MM.1S (cell line): Measurements from ENCODE around the gene PAOX.

Source experiments
- DNase-seq: peaks from one replicate; pipeline ENCODE4 v3.0.0-alpha.2; 2015
- H2AFZ ChIP-seq: fragments of 300-600 bp; sonication (generic); 2 replicates; pipeline ENCODE4 v1.6.0; 2016; ENCODE audit warnings: antibody characterized with exemption, low read length
- H3F3A ChIP-seq: fragments of 300-600 bp; sonication (generic); 2 replicates; pipeline ENCODE4 v1.6.1; 2016; ENCODE audit warnings: mild to moderate bottlenecking, antibody characterized with exemption, low read length, moderate library complexity, mixed read lengths; ENCODE audit not compliant: insufficient read depth
- H3K27ac ChIP-seq: fragments of 300-600 bp; sonication (generic); 2 replicates; pipeline ENCODE4 v1.5.1; 2016; ENCODE audit warnings: mild to moderate bottlenecking, low read length
- H3K27me3 ChIP-seq: fragments of 300-600 bp; sonication (generic); replicated peaks from 2 replicates; pipeline ENCODE4 v1.6.0; 2016; ENCODE audit warnings: low read length; ENCODE audit not compliant: insufficient read depth
- H3K36me3 ChIP-seq: fragments of 300-600 bp; sonication (generic); replicated peaks from 2 replicates; pipeline ENCODE4 v1.6.1; 2016; ENCODE audit warnings: mild to moderate bottlenecking, low read length, mixed read lengths; ENCODE audit not compliant: insufficient read depth
- H3K4me1 ChIP-seq: fragments of 300-600 bp; sonication (generic); 2 replicates; pipeline ENCODE4 v1.6.1; 2016; ENCODE audit warnings: low read length, mixed read lengths
- H3K4me2 ChIP-seq: fragments of 300-600 bp; sonication (generic); 2 replicates; pipeline ENCODE4 v1.6.0; 2016; ENCODE audit warnings: low read depth, low read length
- H3K4me3 ChIP-seq: fragments of 300-600 bp; sonication (generic); 2 replicates; pipeline ENCODE4 v1.5.1; 2016; ENCODE audit warnings: low read length, mixed read lengths
- H3K79me2 ChIP-seq: fragments of 300-600 bp; sonication (generic); 2 replicates; pipeline ENCODE4 v1.6.1; 2016; ENCODE audit warnings: mixed run types, low read length, mixed read lengths
- H3K9ac ChIP-seq: fragments of 300-600 bp; sonication (generic); 2 replicates; pipeline ENCODE4 v1.6.1; 2016; ENCODE audit warnings: low read length, mixed read lengths
- H3K9me2 ChIP-seq: fragments of 300-600 bp; sonication (generic); replicated peaks from 2 replicates; pipeline ENCODE4 v1.6.1; 2016; ENCODE audit warnings: mild to moderate bottlenecking, low read length, mixed read lengths; ENCODE audit not compliant: insufficient read depth
- H3K9me3 ChIP-seq: fragments of 300-600 bp; sonication (generic); replicated peaks from 2 replicates; pipeline ENCODE4 v1.6.1; 2016; ENCODE audit warnings: mild to moderate bottlenecking, low read length, mixed read lengths; ENCODE audit not compliant: insufficient read depth
- H4K20me1 ChIP-seq: fragments of 300-600 bp; sonication (generic); 2 replicates; pipeline ENCODE4 v1.6.1; 2016; ENCODE audit warnings: mild to moderate bottlenecking, low read length, moderate library complexity, mixed read lengths; ENCODE audit not compliant: insufficient read depth
- CTCF ChIP-seq: fragments of 300-600 bp; sonication (generic); IDR thresholded peaks from 2 replicates; pipeline ENCODE4 v1.5.1; 2016; ENCODE audit warnings: antibody characterized with exemption, low read length, mixed read lengths
- EZH2 ChIP-seq: fragments of 300-600 bp; sonication (generic); optimal IDR thresholded peaks from 2 replicates; pipeline ENCODE3; 2017; ENCODE audit warnings: low read depth, mild to moderate bottlenecking, antibody characterized with exemption, low read length, mixed read lengths
- EZH2phosphoT487 ChIP-seq: fragments of 300-600 bp; sonication (generic); IDR thresholded peaks from 2 replicates; pipeline ENCODE4 v1.6.1; 2018; ENCODE audit warnings: antibody characterized with exemption, low read length

Gene PAOX

GRCh38 chr10:133381036-133381435 lies 2.0 kb downstream of the PAOX start:
- Histone ChIP-seq H3K4me1 (no peaks in the 10 kb centered on the region), H3K79me2 (0 out of 2 replicates have a peak, but pooled peaks cover 3% of the 10 kb centered on the region), H3K9me2 (no peaks in the 10 kb centered on the region), H4K20me1 (no peaks in the 10 kb centered on the region), H3F3A (no peaks in the 10 kb centered on the region), H3K27me3 (peaks cover 2% of the 10 kb centered on the region; the same call in 1 of the 2 replicates), H3K4me2 (no peak overlapping the region), H3K27ac (no peak overlapping the region), H3K4me3 (no peak overlapping the region), H3K36me3 (no peaks in the 10 kb centered on the region), H2AFZ (no peak overlapping the region), H3K9ac (no peak overlapping the region), H3K9me3 (no peaks in the 10 kb centered on the region)
- DNase-seq = no peak
- TF ChIP-seq EZH2 = no peak
- no peak for TF ChIP-seq CTCF
- TF ChIP-seq EZH2phosphoT487 = no peak

DNA sequence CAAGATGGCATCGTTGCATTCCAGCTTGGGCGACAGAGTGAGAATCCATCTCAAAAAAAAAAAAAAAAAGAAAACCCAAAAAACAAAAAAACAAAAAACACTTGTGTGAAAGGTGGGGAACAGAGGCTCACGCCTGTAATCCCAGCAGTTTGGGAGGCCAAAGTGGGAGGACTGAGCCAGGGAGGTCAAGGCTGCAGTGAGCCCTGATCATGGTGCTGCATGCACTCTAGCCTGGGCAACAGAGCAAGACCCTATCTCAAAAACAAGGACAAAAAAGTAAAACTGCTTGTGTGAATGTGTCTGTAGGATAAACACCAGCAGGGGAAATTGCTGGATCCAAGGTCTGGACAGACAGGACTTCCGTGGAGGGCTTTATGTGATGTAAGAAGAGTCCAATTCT lies 4.5 kb downstream of the PAOX start:
- H3K27me3 ChIP-seq = no peaks in the 10 kb centered on the region
- no peak overlapping the region for H3K4me2 ChIP-seq
- no peak overlapping the region for H3K9ac ChIP-seq
- H4K20me1 ChIP-seq = no peaks in the 10 kb centered on the region
- no peak overlapping the region for H3K27ac ChIP-seq
- H2AFZ ChIP-seq = no peak overlapping the region
- no peak for DNase-seq
- no peaks in the 10 kb centered on the region for H3K9me2 ChIP-seq
- no peaks in the 10 kb centered on the region for H3K36me3 ChIP-seq
- TF ChIP-seq CTCF = no peak
- H3K4me3 ChIP-seq = no peak overlapping the region
- H3K79me2 ChIP-seq = 0 out of 2 replicates have a peak, but pooled peaks cover 11% of the 10 kb centered on the region
- peaks cover 6% of the 10 kb centered on the region; the same call in 1 of the 2 replicates for H3K4me1 ChIP-seq
- no peaks in the 10 kb centered on the region for H3K9me3 ChIP-seq
- peaks cover 5% of the 10 kb centered on the region for H3F3A ChIP-seq

GRCh38 chr10:133384071-133384470 lies 5.0 kb downstream of the PAOX start:
- 0 out of 2 replicates have a peak, but pooled peaks cover 12% of the 10 kb centered on the region for H3K79me2 ChIP-seq
- H2AFZ ChIP-seq = no peak overlapping the region
- DNase-seq = no peak
- H3K27me3 ChIP-seq = no peaks in the 10 kb centered on the region
- no peak for TF ChIP-seq EZH2
- TF ChIP-seq CTCF = no peak
- TF ChIP-seq EZH2phosphoT487 = no peak
- H3K27ac ChIP-seq = no peak overlapping the region
- H3K9me2 ChIP-seq = no peaks in the 10 kb centered on the region
- peaks cover 11% of the 10 kb centered on the region for H3F3A ChIP-seq
- no peak overlapping the region for H3K9ac ChIP-seq
- no peak overlapping the region for H3K4me2 ChIP-seq
- no peaks in the 10 kb centered on the region for H3K36me3 ChIP-seq
- H3K4me1 ChIP-seq = peaks cover 6% of the 10 kb centered on the region; the same call in 1 of the 2 replicates
- H3K4me3 ChIP-seq = no peak overlapping the region
- H4K20me1 ChIP-seq = no peaks in the 10 kb centered on the region
- H3K9me3 ChIP-seq = no peaks in the 10 kb centered on the region

DNA sequence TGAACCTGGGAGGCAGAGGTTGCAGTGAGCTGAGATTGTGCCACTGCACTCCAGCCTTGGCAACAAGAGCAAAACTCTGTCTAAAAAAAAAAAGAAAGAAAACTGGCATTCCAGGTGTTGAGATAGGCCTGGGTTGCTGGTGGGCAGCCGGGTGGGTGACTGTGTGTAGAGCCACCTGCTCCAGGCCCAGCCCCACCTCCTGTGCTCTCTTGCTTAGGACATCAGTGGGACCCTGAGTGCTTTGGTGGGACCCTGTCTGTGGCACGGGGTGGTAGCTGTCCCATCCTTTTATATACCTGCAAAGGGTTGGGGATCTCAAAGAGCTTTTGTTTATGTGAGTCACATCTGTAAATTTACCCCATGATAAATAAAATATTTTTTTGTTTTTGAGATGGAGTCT lies 6.2 kb downstream of the PAOX start:
- DNase-seq = no peak

More for the DNA sequence above, 6.2 kb downstream of the PAOX start:
- Histone ChIP-seq H3K79me2 (0 out of 2 replicates have a peak, but pooled peaks cover 9% of the 10 kb centered on the region), H3K9me3 (no peaks in the 10 kb centered on the region), H3K36me3 (no peaks in the 10 kb centered on the region), H3K27me3 (no peaks in the 10 kb centered on the region), H3K9me2 (no peaks in the 10 kb centered on the region), H3F3A (peaks cover 22% of the 10 kb centered on the region), H3K4me2 (no peak overlapping the region), H3K27ac (no peak overlapping the region), H3K9ac (no peak overlapping the region), H4K20me1 (no peaks in the 10 kb centered on the region), H3K4me3 (no peak overlapping the region), H3K4me1 (peaks cover 7% of the 10 kb centered on the region), H2AFZ (no peak overlapping the region)
- no peak for TF ChIP-seq EZH2
- TF ChIP-seq EZH2phosphoT487 = no peak
- no peak for TF ChIP-seq CTCF
